AG09319 (cell line): ENCODE results near the gene ARL6IP5.

Experiments used
- DNase-seq: peaks from one replicate; pipeline ENCODE4 v3.0.0-alpha.2; 2010; ENCODE audit warnings: low read depth; ENCODE audit errors: extremely low read depth
- CTCF ChIP-seq: IDR thresholded peaks from 2 replicates; pipeline ENCODE4 v1.5.1; 2011; ENCODE audit warnings: low read depth, mild to moderate bottlenecking, inconsistent platforms, low read length, moderate library complexity

ARL6IP5 gene

GRCh38 chr3:69137412-69137811 is 52.7 kb downstream of the ARL6IP5 start:
- TF ChIP-seq CTCF: no peak
- DNase-seq: no peak

- no peak for TF ChIP-seq CTCF
- no peak for DNase-seq
These were observed 56.6 kb downstream of the ARL6IP5 start for GRCh38 chr3:69141313-69141712.

- no peak for TF ChIP-seq CTCF
- no peak for DNase-seq
These were observed 57.4 kb downstream of the ARL6IP5 start for GRCh38 chr3:69142090-69142489.

- no peak for TF ChIP-seq CTCF
- no peak for DNase-seq
These were observed 58.2 kb downstream of the ARL6IP5 start for GRCh38 chr3:69142797-69143454.

GRCh38 chr3:69143612-69144011 is 58.9 kb downstream of the ARL6IP5 start:
- DNase-seq: no peak
- TF ChIP-seq CTCF: no peak

GRCh38 chr3:69144631-69145245 is 60.0 kb downstream of the ARL6IP5 start:
- no peak for DNase-seq
- TF ChIP-seq CTCF: no peak

- DNase-seq: no peak
- no peak for TF ChIP-seq CTCF
These were observed 61.0 kb downstream of the ARL6IP5 start for GRCh38 chr3:69145688-69146087.
